Breast epithelium (tissue), 4 donors: Measurements from ENCODE around the gene TCHP. TPM values are rescaled to one million over a fixed set of nuclear protein-coding genes. Genes with fewer than 3 reads are reported as not detected.
A peak's percentile ranks its signal among the peaks of the same experiment; 100 is the strongest.
"Not testable (repeated sequence)": the region's sequence is repeated elsewhere in the genome, so short reads cannot be mapped to it uniquely, and the experiment has no call there.

Source experiments
- DNase-seq, 2 donors: peaks; one replicate each; pipeline ENCODE4 v3.0.0-alpha.2; 2019; ENCODE audit warnings: low spot score in 2 of 2
- H3K27ac ChIP-seq, 2 donors: fragments of 200-600 bp; sonication (generic) in 1 of 2; one replicate each; pipeline ENCODE4 v1.5.1; 2016 to 2019; ENCODE audit warnings: mild to moderate bottlenecking in 1 of 2
- H3K27me3 ChIP-seq, 2 donors: fragments of 200-600 bp; sonication (generic) in 1 of 2; one replicate each; pipeline versions ENCODE4 v1.5.1 to v1.6.0; 2017 to 2019; ENCODE audit warnings: control low read depth in 1 of 2, mild to moderate bottlenecking in 1 of 2
- H3K36me3 ChIP-seq: fragments of 200-600 bp; one replicate; pipeline ENCODE4 v1.5.1; 2019
- H3K4me1 ChIP-seq, 2 donors: fragments of 200-600 bp; sonication (generic); one replicate each; pipeline ENCODE4 v1.5.1; 2016 to 2019; ENCODE audit warnings: control low read depth in 1 of 2
- H3K4me3 ChIP-seq, 3 donors: fragments of 200-600 bp; sonication (generic); 1 replicate in 2 of 3; 2 replicates in 1 of 3; pipeline ENCODE4 v1.5.1; 2016 to 2019; ENCODE audit warnings: mild to moderate bottlenecking in 3 of 3, moderate library complexity in 2 of 3
- H3K9me3 ChIP-seq, 2 donors: fragments of 200-600 bp; sonication (generic) in 1 of 2; one replicate each; pipeline ENCODE4 v1.5.1; 2016 to 2019; ENCODE audit warnings: control low read depth in 1 of 2
- POLR2A ChIP-seq: fragments of 450-650 bp; IDR thresholded peaks from one replicate; pipeline ENCODE4 v1.6.1; 2016; ENCODE audit warnings: antibody characterized with exemption, mild to moderate bottlenecking, moderate library complexity
- POLR2AphosphoS5 ChIP-seq, 3 donors: sonication (generic); formaldehyde crosslinking; IDR thresholded peaks; one replicate each; pipeline ENCODE4 v1.6.1; 2017; ENCODE audit warnings: antibody characterized with exemption in 3 of 3
- intact Hi-C: fragments of 100-400 bp; cut with DNase I; formaldehyde crosslinking; loops from one replicate; pipeline ENCODE4 v1.15.1; 2023; ENCODE audit warnings: low total_unique reads
- total RNA-seq, 3 donors: library from RNA; depleted of rRNA; stranded (reverse); fragments of >200 nt; gene quantifications; one replicate each; pipeline ENCODE4 v1.1.0, GENCODE V29; 2016
- TF ChIP-seq, protein P1 (sequence below), 3 donors: fragments of 450-650 bp; IDR thresholded peaks; one replicate each; pipeline ENCODE4 v1.5.1; 2016 to 2017; ENCODE audit warnings: antibody characterized with exemption in 3 of 3, mild to moderate bottlenecking in 3 of 3, moderate library complexity in 3 of 3

The TCHP gene
- 10 to 100 TPM; 10.2 to 20.0 (median 18.6) TPM for total RNA-seq

- Histone ChIP-seq H3K36me3 (peaks cover 5% of the 10 kb centered on the region), H3K4me1 (peaks cover 0 to 6% of the 10 kb centered on the region in 2 donors), H3K27ac (peak within 1 kb of the TSS; percentile 81), H3K4me3 (peak within 1 kb of the TSS; percentile 68 to 87 (median 85)), H3K27me3 (no peaks in the 10 kb centered on the region), H3K9me3 (no peaks in the 10 kb centered on the region)
- intact Hi-C loops = no loop called here
- TF ChIP-seq POLR2AphosphoS5 (IDR thresholded peaks at IDR 0.05) (peak; percentile 67 to 81 (median 70)), POLR2A (no peak)
- peak; percentile 76 to 84 for DNase-seq
Observed at GRCh38 chr12:109899783-109900751, at the start of gene TCHP. Gene TCHP, plus strand, starts transcription at chr12:109900274. Its CDS starts 2,753 bp downstream, at chr12:109903027.

- DNase-seq, H3K36me3 ChIP-seq, H3K9me3 ChIP-seq, intact Hi-C loops, H3K27ac ChIP-seq, H3K4me3 ChIP-seq, H3K27me3 ChIP-seq, H3K4me1 ChIP-seq: not testable (repeated sequence)
Observed at GRCh38 chr12:109850518-109850917, 49.6 kb upstream of the TCHP start.

- Histone ChIP-seq H3K4me1 (no peaks in the 10 kb centered on the region), H3K9me3 (no peaks in the 10 kb centered on the region), H3K27ac (no peak overlapping the region), H3K36me3 (no peaks in the 10 kb centered on the region), H3K27me3 (no peaks in the 10 kb centered on the region), H3K4me3 (no peak overlapping the region)
- no peak for DNase-seq
- intact Hi-C loops = no loop called here
- TF ChIP-seq POLR2AphosphoS5 (IDR thresholded peaks at IDR 0.05) = no peak
- TF ChIP-seq POLR2A = no peak
- TF ChIP-seq, protein P1, sequence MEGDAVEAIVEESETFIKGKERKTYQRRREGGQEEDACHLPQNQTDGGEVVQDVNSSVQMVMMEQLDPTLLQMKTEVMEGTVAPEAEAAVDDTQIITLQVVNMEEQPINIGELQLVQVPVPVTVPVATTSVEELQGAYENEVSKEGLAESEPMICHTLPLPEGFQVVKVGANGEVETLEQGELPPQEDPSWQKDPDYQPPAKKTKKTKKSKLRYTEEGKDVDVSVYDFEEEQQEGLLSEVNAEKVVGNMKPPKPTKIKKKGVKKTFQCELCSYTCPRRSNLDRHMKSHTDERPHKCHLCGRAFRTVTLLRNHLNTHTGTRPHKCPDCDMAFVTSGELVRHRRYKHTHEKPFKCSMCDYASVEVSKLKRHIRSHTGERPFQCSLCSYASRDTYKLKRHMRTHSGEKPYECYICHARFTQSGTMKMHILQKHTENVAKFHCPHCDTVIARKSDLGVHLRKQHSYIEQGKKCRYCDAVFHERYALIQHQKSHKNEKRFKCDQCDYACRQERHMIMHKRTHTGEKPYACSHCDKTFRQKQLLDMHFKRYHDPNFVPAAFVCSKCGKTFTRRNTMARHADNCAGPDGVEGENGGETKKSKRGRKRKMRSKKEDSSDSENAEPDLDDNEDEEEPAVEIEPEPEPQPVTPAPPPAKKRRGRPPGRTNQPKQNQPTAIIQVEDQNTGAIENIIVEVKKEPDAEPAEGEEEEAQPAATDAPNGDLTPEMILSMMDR (IDR thresholded peaks at IDR 0.05) = no peak
Observed at GRCh38 chr12:109855377-109855776, 44.7 kb upstream of the TCHP start.

- Histone ChIP-seq H3K36me3 (no peaks in the 10 kb centered on the region), H3K4me3 (no peak overlapping the region), H3K27ac (no peak overlapping the region), H3K4me1 (no peaks in the 10 kb centered on the region), H3K9me3 (no peaks in the 10 kb centered on the region), H3K27me3 (no peaks in the 10 kb centered on the region)
- intact Hi-C loops = no loop called here
- no peak for DNase-seq
- TF ChIP-seq, protein P1 (IDR thresholded peaks at IDR 0.05) = no peak
- TF ChIP-seq POLR2A (no peak), POLR2AphosphoS5 (IDR thresholded peaks at IDR 0.05) (no peak)
Observed at GRCh38 chr12:109857715-109858114, 42.4 kb upstream of the TCHP start.

DNA sequence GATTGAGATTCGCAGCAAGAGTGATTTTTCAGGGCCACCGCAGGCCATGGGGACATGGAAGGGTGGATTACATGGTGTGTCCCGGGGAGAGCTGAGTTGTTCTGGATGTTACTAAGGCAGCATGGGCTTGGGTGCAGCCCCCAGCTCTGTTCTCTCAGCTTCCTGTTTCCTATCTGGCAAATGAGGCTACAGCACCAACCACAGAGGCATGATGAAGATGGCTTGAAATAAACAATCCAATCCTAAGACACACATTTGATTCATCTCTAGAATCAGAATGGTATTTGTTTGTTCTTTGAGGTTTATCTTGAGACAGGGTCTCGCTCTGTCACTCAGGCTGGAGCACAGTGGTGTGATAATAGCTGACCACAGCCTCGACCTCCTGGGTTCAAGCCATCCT is 41.3 kb upstream of the TCHP start:
- TF ChIP-seq, protein P1 (IDR thresholded peaks at IDR 0.05) = no peak
- no peak for TF ChIP-seq POLR2AphosphoS5 (IDR thresholded peaks at IDR 0.05)
- TF ChIP-seq POLR2A = no peak
- Histone ChIP-seq H3K4me1 (no peaks in the 10 kb centered on the region), H3K9me3 (no peaks in the 10 kb centered on the region), H3K36me3 (no peaks in the 10 kb centered on the region), H3K27ac (no peak overlapping the region), H3K4me3 (no peak overlapping the region), H3K27me3 (no peaks in the 10 kb centered on the region)
- no peak for DNase-seq
- intact Hi-C loops = no loop called here

DNA sequence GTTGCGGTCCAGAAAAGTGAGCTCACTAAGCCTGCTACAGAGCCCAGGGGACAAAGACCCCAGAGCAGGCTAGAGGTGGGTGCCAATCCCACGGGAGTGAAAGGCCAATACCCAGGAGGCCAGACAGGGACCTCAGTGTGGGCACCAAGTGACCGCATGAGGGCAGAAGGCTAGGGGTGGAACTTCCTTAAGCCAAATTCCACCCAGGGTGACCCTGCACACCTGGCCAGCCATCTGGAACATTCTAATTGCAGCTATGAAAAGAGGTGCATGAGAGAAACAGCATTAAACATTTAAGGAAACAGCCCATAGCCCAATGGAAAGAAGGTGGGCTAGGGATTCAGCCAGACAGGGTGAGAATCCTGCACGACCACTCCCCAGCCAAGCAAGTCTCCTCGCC is 39.1 kb upstream of the TCHP start:
- Histone ChIP-seq H3K36me3 (no peaks in the 10 kb centered on the region), H3K27ac (no peak overlapping the region), H3K4me1 (peaks cover 0 to 4% of the 10 kb centered on the region in 2 donors), H3K27me3 (no peaks in the 10 kb centered on the region), H3K9me3 (no peaks in the 10 kb centered on the region), H3K4me3 (no peak overlapping the region)
- TF ChIP-seq, protein P1 (IDR thresholded peaks at IDR 0.05) = no peak
- no peak for TF ChIP-seq POLR2AphosphoS5 (IDR thresholded peaks at IDR 0.05)
- TF ChIP-seq POLR2A = no peak
- no peak for DNase-seq
- intact Hi-C loops = loop anchor here (10.0 kb wide), 1 partner anchor 756 kb away; no protein-coding TSS in a partner anchor
